ENCODE results near the gene TENM3. TPM values are rescaled to one million over a fixed set of nuclear protein-coding genes. Genes with fewer than 3 reads are reported as not detected.

The TENM3 gene
- total and polyA plus RNA-seq, 2 donors (not counting 3 experiments of a cell fraction or from before 2014, with no cell fraction given): 3.2 to 6.2 TPM

DNA sequence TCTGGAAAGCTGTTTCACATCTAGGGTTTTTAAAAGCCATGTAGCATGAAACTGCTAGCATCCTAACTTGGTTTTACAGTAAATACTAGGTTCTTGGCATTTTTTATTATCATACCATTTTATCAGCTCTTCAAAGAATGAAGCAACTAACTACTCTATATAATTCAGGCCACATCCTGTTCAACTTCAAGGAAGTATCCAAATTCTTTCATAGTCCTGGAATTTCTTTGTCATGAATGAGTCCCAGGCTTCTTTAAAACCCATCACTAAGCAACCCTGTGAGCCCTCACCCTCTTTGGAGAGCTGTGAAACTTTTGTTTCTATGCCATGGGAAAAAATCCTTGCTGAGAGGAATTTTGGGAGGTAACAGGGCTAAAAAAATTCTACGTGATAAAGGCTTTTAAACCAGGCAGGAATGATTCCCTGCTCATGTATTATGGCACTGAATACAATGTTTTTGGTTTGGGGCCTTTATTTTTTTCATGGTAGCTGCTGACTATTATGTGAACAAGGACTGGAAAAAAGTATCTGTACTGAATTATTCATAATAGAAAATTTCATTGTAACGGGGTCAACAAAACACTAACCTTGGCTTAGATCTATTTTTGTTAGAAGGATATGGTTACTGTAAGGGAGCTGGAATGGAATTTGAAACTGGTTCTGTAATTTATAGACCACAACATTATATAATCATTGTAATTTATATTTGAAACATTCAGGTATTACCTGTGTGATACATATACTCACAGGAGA lies 509.1 kb downstream of the TENM3 start:
- Histone ChIP-seq H3K4me2 (ENCODE audit: insufficient read depth, low read length) (peak overlapping the region; percentile 21), H3K27ac (ENCODE audit: insufficient read depth, low read depth, low read length) (peak overlapping the region; percentile 77)
- intact Hi-C loops (cut with micrococcal nuclease): loop anchor here (1.0 to 2.0 kb wide), 3 partner anchors 54 to 304 kb away; no protein-coding TSS in a partner anchor

DNA sequence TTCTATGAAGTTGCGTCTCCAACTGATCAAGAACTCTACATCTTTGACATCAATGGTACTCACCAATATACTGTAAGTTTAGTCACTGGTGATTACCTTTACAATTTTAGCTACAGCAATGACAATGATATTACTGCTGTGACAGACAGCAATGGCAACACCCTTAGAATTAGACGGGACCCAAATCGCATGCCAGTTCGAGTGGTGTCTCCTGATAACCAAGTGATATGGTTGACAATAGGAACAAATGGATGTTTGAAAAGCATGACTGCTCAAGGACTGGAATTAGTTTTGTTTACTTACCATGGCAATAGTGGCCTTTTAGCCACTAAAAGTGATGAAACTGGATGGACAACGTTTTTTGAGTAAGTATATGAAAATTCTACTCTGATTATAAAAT lies 511.7 kb downstream of the TENM3 start:
- H3K79me2 ChIP-seq (ENCODE audit: control insufficient read depth, insufficient read depth, low read length): no peaks in the 10 kb centered on the region
- ChIA-PET POLR2A (no interaction called here), CTCF (interaction anchor here (1.1 kb wide), 1 partner anchor 7 kb away, joined by 3 read pairs; no protein-coding TSS in a partner anchor)
- no peaks in the 10 kb centered on the region for H4K20me1 ChIP-seq (replicated peaks; ENCODE audit: control insufficient read depth, extremely low read depth, insufficient read depth, low read length)
- FAIRE-seq (no peak), DNase-seq (ENCODE audit: low read depth, low spot score) (no peak)
- H3K4me3 ChIP-seq (replicated peaks in 1 of 3; ENCODE audit: insufficient read depth in 1 of 3, low read depth in 1 of 3, low read length in 3 of 3): no peak overlapping the region
- H3K36me3 ChIP-seq (ENCODE audit: control insufficient read depth in 2 of 2, extremely low read depth in 1 of 2, insufficient read depth in 2 of 2, low read length in 2 of 2): no peaks in the 10 kb centered on the region
- no peak overlapping the region for H3K4me2 ChIP-seq (ENCODE audit: insufficient read depth, low read length)
- no peaks in the 10 kb centered on the region for H3K9me3 ChIP-seq (replicated peaks; ENCODE audit: control insufficient read depth, insufficient read depth, low read length)
- H2AFZ ChIP-seq (ENCODE audit: low read depth, low read length): no peak overlapping the region
- TF ChIP-seq POLR2AphosphoS5 (IDR thresholded peaks at IDR 0.05; ENCODE audit: insufficient read depth, low read depth, low read length) (no peak), GATA2 (IDR thresholded peaks at IDR 0.05; ENCODE audit: insufficient read depth, insufficient read length, low read depth, low read length) (no peak), EZH2 (IDR thresholded peaks at IDR 0.05; ENCODE audit: borderline replicate concordance, low read depth, low read length, severe bottlenecking) (no peak), POLR2A (IDR thresholded peaks at IDR 0.05; ENCODE audit: low read depth, low read length) (no peak), JUN (IDR thresholded peaks at IDR 0.05; ENCODE audit: borderline replicate concordance, insufficient read depth, insufficient read length, low read depth) (no peak), FOS (IDR thresholded peaks at IDR 0.05; ENCODE audit: borderline replicate concordance, insufficient read depth, low read length) (no peak), MYC (IDR thresholded peaks at IDR 0.05; ENCODE audit: low read depth, low read length) (no peak)
- TF ChIP-seq, protein P1, sequence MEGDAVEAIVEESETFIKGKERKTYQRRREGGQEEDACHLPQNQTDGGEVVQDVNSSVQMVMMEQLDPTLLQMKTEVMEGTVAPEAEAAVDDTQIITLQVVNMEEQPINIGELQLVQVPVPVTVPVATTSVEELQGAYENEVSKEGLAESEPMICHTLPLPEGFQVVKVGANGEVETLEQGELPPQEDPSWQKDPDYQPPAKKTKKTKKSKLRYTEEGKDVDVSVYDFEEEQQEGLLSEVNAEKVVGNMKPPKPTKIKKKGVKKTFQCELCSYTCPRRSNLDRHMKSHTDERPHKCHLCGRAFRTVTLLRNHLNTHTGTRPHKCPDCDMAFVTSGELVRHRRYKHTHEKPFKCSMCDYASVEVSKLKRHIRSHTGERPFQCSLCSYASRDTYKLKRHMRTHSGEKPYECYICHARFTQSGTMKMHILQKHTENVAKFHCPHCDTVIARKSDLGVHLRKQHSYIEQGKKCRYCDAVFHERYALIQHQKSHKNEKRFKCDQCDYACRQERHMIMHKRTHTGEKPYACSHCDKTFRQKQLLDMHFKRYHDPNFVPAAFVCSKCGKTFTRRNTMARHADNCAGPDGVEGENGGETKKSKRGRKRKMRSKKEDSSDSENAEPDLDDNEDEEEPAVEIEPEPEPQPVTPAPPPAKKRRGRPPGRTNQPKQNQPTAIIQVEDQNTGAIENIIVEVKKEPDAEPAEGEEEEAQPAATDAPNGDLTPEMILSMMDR (IDR thresholded peaks at IDR 0.05; ENCODE audit: extremely low read depth in 1 of 2, insufficient read depth in 1 of 2, low read depth in 1 of 2, low read length in 2 of 2): no peak
- TF ChIP-seq, protein P2, sequence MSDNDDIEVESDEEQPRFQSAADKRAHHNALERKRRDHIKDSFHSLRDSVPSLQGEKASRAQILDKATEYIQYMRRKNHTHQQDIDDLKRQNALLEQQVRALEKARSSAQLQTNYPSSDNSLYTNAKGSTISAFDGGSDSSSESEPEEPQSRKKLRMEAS (IDR thresholded peaks at IDR 0.05; ENCODE audit: insufficient read depth, insufficient read length): no peak
- dilution Hi-C loops (cut with MboI; ENCODE audit: extremely low pct_ligation_motif_present, low sequenced_read_pairs) (no loop called here), intact Hi-C loops (cut with micrococcal nuclease) (no loop called here)
- H3K9me1 ChIP-seq (replicated peaks; ENCODE audit: control insufficient read depth, extremely low read depth, insufficient read depth, low read length): no peaks in the 10 kb centered on the region
- no peaks in the 10 kb centered on the region for H3K27me3 ChIP-seq (ENCODE audit: control insufficient read depth in 2 of 2, insufficient read depth in 2 of 2, low read length in 2 of 2)
- no TSS peak for BruUV-seq (replicated peaks)
- H3K27ac ChIP-seq (ENCODE audit: insufficient read depth, low read depth, low read length): no peak overlapping the region
- peaks cover 16% of the 10 kb centered on the region for H3K4me1 ChIP-seq (ENCODE audit: control insufficient read depth, extremely low read depth, insufficient read depth, low read length)
- no peak overlapping the region for H3K9ac ChIP-seq (replicated peaks; ENCODE audit: extremely low read depth, insufficient read depth, low read length)

More for the DNA sequence above, 509.1 kb downstream of the TENM3 start:
- peak overlapping the region; percentile 15 for H2AFZ ChIP-seq (ENCODE audit: low read depth, low read length)
- no peak overlapping the region for H3K4me3 ChIP-seq (replicated peaks in 1 of 3; ENCODE audit: insufficient read depth in 1 of 3, low read depth in 1 of 3, low read length in 3 of 3)
- no peaks in the 10 kb centered on the region for H3K9me1 ChIP-seq (replicated peaks; ENCODE audit: control insufficient read depth, extremely low read depth, insufficient read depth, low read length)
- FAIRE-seq: peak; percentile 63
- H3K4me1 ChIP-seq (ENCODE audit: control insufficient read depth, extremely low read depth, insufficient read depth, low read length): peaks cover 34% of the 10 kb centered on the region
- H3K36me3 ChIP-seq (ENCODE audit: control insufficient read depth in 2 of 2, extremely low read depth in 1 of 2, insufficient read depth in 2 of 2, low read length in 2 of 2): no peaks in the 10 kb centered on the region
- TF ChIP-seq GATA2 (IDR thresholded peaks at IDR 0.05; ENCODE audit: insufficient read depth, insufficient read length, low read depth, low read length): peak; percentile 42
- no peak for TF ChIP-seq JUN (IDR thresholded peaks at IDR 0.05; ENCODE audit: borderline replicate concordance, insufficient read depth, insufficient read length, low read depth)
- TF ChIP-seq, protein P2 (IDR thresholded peaks at IDR 0.05; ENCODE audit: insufficient read depth, insufficient read length): no peak
- H3K9ac ChIP-seq (replicated peaks; ENCODE audit: extremely low read depth, insufficient read depth, low read length): peak overlapping the region; percentile 53
- ChIA-PET CTCF (interaction anchor here (0.6 to 1.5 kb wide), 5 partner anchors 12 to 151 kb away, joined by 3 to 9 read pairs (median 3); no protein-coding TSS in a partner anchor), POLR2A (interaction anchor here (1.2 kb wide), 1 partner anchor 148 kb away, joined by 5 read pairs; no protein-coding TSS in a partner anchor)
- H3K27me3 ChIP-seq (ENCODE audit: control insufficient read depth in 2 of 2, insufficient read depth in 2 of 2, low read length in 2 of 2): no peaks in the 10 kb centered on the region
- H4K20me1 ChIP-seq (replicated peaks; ENCODE audit: control insufficient read depth, extremely low read depth, insufficient read depth, low read length): no peaks in the 10 kb centered on the region
- BruUV-seq (replicated peaks): TSS peak; percentile 46
- no peaks in the 10 kb centered on the region for H3K79me2 ChIP-seq (ENCODE audit: control insufficient read depth, insufficient read depth, low read length)
- DNase-seq (ENCODE audit: low read depth, low spot score): peak; percentile 67
- dilution Hi-C loops (cut with MboI; ENCODE audit: extremely low pct_ligation_motif_present, low sequenced_read_pairs): no loop called here
- H3K9me3 ChIP-seq (replicated peaks; ENCODE audit: control insufficient read depth, insufficient read depth, low read length): no peaks in the 10 kb centered on the region
